ENCODE data around the gene BAIAP2L2. TPM values are rescaled to one million over a fixed set of nuclear protein-coding genes. Genes with fewer than 3 reads are reported as not detected.

The BAIAP2L2 gene
- total RNA-seq, 2 experiments from 2014 or later, result 0.93 to 1.6 TPM

Other genes starting within 250 kb of the BAIAP2L2 start
- gene MICALL1, start 204.4 kb downstream of the BAIAP2L2 start, total RNA-seq, result 10 to 100 TPM; 18.4 to 19.1 TPM
- gene C22orf23, start 157.1 kb downstream of the BAIAP2L2 start, total RNA-seq, result under 1 TPM in 1 of 2 experiments, not detected in 1; 0.14 TPM
- gene POLR2F, start 157.0 kb downstream of the BAIAP2L2 start, total RNA-seq, result 10 to 100 TPM; 67.7 to 74.9 TPM
- gene SOX10, start 126.1 kb downstream of the BAIAP2L2 start, total RNA-seq, result not detected
- gene PICK1, start 53.3 kb downstream of the BAIAP2L2 start, total RNA-seq, result 10 to 100 TPM; 16.0 to 16.5 TPM
- under 1 TPM in 1 of 2 experiments, not detected in 1; 0.17 TPM for gene SLC16A8, start 26.5 kb downstream of the BAIAP2L2 start, total RNA-seq
- gene PLA2G6, start 71.1 kb upstream of the BAIAP2L2 start, total RNA-seq, result 10 to 100 TPM; 63.7 to 69.5 TPM
- gene MAFF, start 91.3 kb upstream of the BAIAP2L2 start, total RNA-seq, result 10 to 100 TPM; 15.5 to 15.9 TPM
- gene TMEM184B, start 162.3 kb upstream of the BAIAP2L2 start, total RNA-seq, result 10 to 100 TPM; 24.4 to 26.6 TPM
- 100 to 1,000 TPM; 104 to 105 TPM for gene CSNK1E, start 206.7 kb upstream of the BAIAP2L2 start, total RNA-seq